HCT116 (cell line): Measurements from ENCODE around the gene SEMA5B. TPM values are rescaled to one million over a fixed set of nuclear protein-coding genes. Genes with fewer than 3 reads are reported as not detected.
A peak's percentile ranks its signal among the peaks of the same experiment; 100 is the strongest.

Experiments
- ATAC-seq: fragments of 200-7000 bp; cut with Tn5 transposase; 2 replicates; pipeline ENCODE4 v1.9.1; 2020; ENCODE audit warnings: mild to moderate bottlenecking, moderate library complexity
- BruUV-seq: library from RNA; stranded (reverse); fragments of 400-500 nt; replicated peaks from 2 replicates; lab custom pipeline; 2021; lab: Mats Ljungman, UMichigan
- CTCF ChIA-PET: fragments of 300-600 bp; sonication (Branson Sonifier 250); formaldehyde crosslinking; loops from one replicate; lab custom pipeline; 2021; ENCODE audit warnings: antibody characterized with exemption; lab: Charles Lee
- POLR2A ChIA-PET: fragments of 300-600, 350-600 bp; sonication (Branson Sonifier 250); formaldehyde crosslinking; loops from one replicate; lab custom pipeline; 2021; ENCODE audit warnings: antibody characterized with exemption; lab: Charles Lee
- RAD21 ChIA-PET, 2 experiments: fragments of 300-600 bp; sonication (Branson Sonifier 250); formaldehyde crosslinking; loops; one replicate each; lab custom pipeline; 2023; ENCODE audit warnings: low total read pairs in 2 of 2; ENCODE audit not compliant: uncharacterized antibody in 2 of 2, unreplicated experiment in 2 of 2, low non-redundant PET in 1 of 2; lab: Charles Lee
- DNase-seq: peaks from one replicate; pipeline ENCODE4 v3.0.0-alpha.2; 2010; ENCODE audit warnings: low read depth, low spot score
- H2AFZ ChIP-seq: fragments of 200-600 bp; shearing (Covaris generic), sonication (generic); 2 replicates; pipeline ENCODE4 v1.6.1; 2017; ENCODE audit warnings: low read depth, mixed run types, mixed read lengths, antibody characterized with exemption, low read length; ENCODE audit not compliant: poor library complexity, severe bottlenecking
- H3K27ac ChIP-seq: 2 replicates; pipeline ENCODE4 v1.5.1; 2012; ENCODE audit warnings: low read depth, low read length
- H3K27me3 ChIP-seq: fragments of 200-600 bp; sonication (generic); 2 replicates; pipeline ENCODE4 v1.6.1; 2016; ENCODE audit warnings: mixed run types, low read length, mixed read lengths; ENCODE audit not compliant: insufficient read depth
- H3K36me3 ChIP-seq, 2 experiments: fragments of 200-500 bp in 1 of 2; fragments of 200-600 bp in 1 of 2; sonication (Bioruptor generic) in 1 of 2; sonication (generic) in 1 of 2; 2 replicates each; pipeline versions ENCODE4 v1.5.1 to v1.6.1; 2014 to 2016; ENCODE audit warnings: low read length in 2 of 2, inconsistent platforms in 1 of 2, mixed read lengths in 1 of 2, mixed run types in 1 of 2; ENCODE audit not compliant: insufficient read depth in 2 of 2, control insufficient read depth in 1 of 2
- H3K4me1 ChIP-seq, 2 experiments: fragments of 200-600 bp in 1 of 2; sonication (generic) in 1 of 2; 2 replicates each; pipeline versions ENCODE4 v1.5.1 to v1.6.1; 2012 to 2017; ENCODE audit warnings: low read length in 2 of 2, inconsistent platforms in 1 of 2, mild to moderate bottlenecking in 1 of 2, mixed read lengths in 1 of 2, mixed run types in 1 of 2, moderate library complexity in 1 of 2; ENCODE audit not compliant: insufficient read depth in 2 of 2, control insufficient read depth in 1 of 2
- H3K4me2 ChIP-seq: fragments of 200-600 bp; sonication (generic); 2 replicates; pipeline ENCODE4 v1.6.1; 2017; ENCODE audit warnings: mixed run types, low read length, mixed read lengths
- H3K4me3 ChIP-seq, 2 experiments: fragments of 200-600 bp in 1 of 2; sonication (generic) in 1 of 2; replicated peaks in 1 of 2; 2 replicates each; pipeline ENCODE4 v1.5.1; 2011 to 2016; ENCODE audit warnings: low read length in 2 of 2, control low read depth in 1 of 2, low read depth in 1 of 2, mild to moderate bottlenecking in 1 of 2, mixed read lengths in 1 of 2, mixed run types in 1 of 2
- H3K79me2 ChIP-seq: fragments of 200-600 bp; sonication (generic); 2 replicates; pipeline ENCODE4 v1.6.1; 2017; ENCODE audit warnings: mild to moderate bottlenecking, mixed run types, low read length, moderate library complexity, mixed read lengths; ENCODE audit not compliant: insufficient read depth
- H3K9ac ChIP-seq: fragments of 200-600 bp; sonication (generic); 2 replicates; pipeline ENCODE4 v1.6.1; 2016; ENCODE audit warnings: low read length, mixed read lengths
- H3K9me2 ChIP-seq: fragments of 200-600 bp; sonication (generic), shearing (Covaris generic); 2 replicates; pipeline ENCODE4 v1.6.1; 2017; ENCODE audit warnings: mixed run types, mild to moderate bottlenecking, moderate library complexity; ENCODE audit not compliant: insufficient read depth
- H3K9me3 ChIP-seq, 2 experiments: fragments of 200-500 bp in 1 of 2; fragments of 200-600 bp in 1 of 2; sonication (Bioruptor generic) in 1 of 2; sonication (generic) in 1 of 2; 2 replicates each; pipeline ENCODE4 v1.6.1; 2014 to 2017; ENCODE audit warnings: low read length in 2 of 2, mixed read lengths in 2 of 2, inconsistent platforms in 1 of 2, low read depth in 1 of 2, mild to moderate bottlenecking in 1 of 2, mixed run types in 1 of 2, moderate library complexity in 1 of 2; ENCODE audit not compliant: control insufficient read depth in 1 of 2, insufficient read depth in 1 of 2
- H4K20me1 ChIP-seq: fragments of 200-600 bp; sonication (generic), shearing (Covaris generic); 2 replicates; pipeline ENCODE4 v1.6.1; 2017; ENCODE audit warnings: mixed run types, mild to moderate bottlenecking, moderate library complexity; ENCODE audit not compliant: insufficient read depth
- CTCF ChIP-seq, 3 experiments: fragments of 200-600 bp in 1 of 3; sonication (generic) in 1 of 3; IDR thresholded peaks in 2 of 3; conservative IDR thresholded peaks in 1 of 3; 2 replicates each; pipeline ENCODE4 v1.5.1; 2012 to 2017; ENCODE audit warnings: low read depth in 2 of 3, low read length in 2 of 3, antibody characterized with exemption in 1 of 3, borderline replicate concordance in 1 of 3, control low read depth in 1 of 3, mild to moderate bottlenecking in 1 of 3, mixed read lengths in 1 of 3, mixed run types in 1 of 3, moderate library complexity in 1 of 3; ENCODE audit not compliant: insufficient read depth in 1 of 3
- EZH2 ChIP-seq: fragments of 200-600 bp; sonication (generic); IDR thresholded peaks from 2 replicates; pipeline ENCODE4 v1.6.1; 2017; ENCODE audit warnings: antibody characterized with exemption, mixed run types
- FOSL1 ChIP-seq: IDR thresholded peaks from 2 replicates; pipeline ENCODE4 v1.6.1; 2012; ENCODE audit warnings: low read depth
- POLR2A ChIP-seq: IDR thresholded peaks from 2 replicates; pipeline ENCODE4 v1.7.0; 2011; ENCODE audit warnings: borderline replicate concordance; ENCODE audit not compliant: insufficient read depth, insufficient read length; ENCODE audit errors: extremely low read depth
- REST ChIP-seq: IDR thresholded peaks from 2 replicates; pipeline ENCODE4 v1.6.1; 2012; ENCODE audit warnings: low read depth
- SP1 ChIP-seq: IDR thresholded peaks from 2 replicates; pipeline ENCODE4 v1.6.1; 2012; ENCODE audit warnings: low read depth
- YY1 ChIP-seq: IDR thresholded peaks from 2 replicates; pipeline ENCODE4 v1.6.1; 2011; ENCODE audit warnings: low read length, low read depth, moderate library complexity, mild to moderate bottlenecking; ENCODE audit not compliant: insufficient replicate concordance; ENCODE audit errors: extremely low read depth
- intact Hi-C: fragments of 100-400 bp; cut with micrococcal nuclease; formaldehyde crosslinking; loops from 2 replicates; pipeline ENCODE4 v1.10.0; 2022
- total RNA-seq: library from RNA; stranded (reverse); gene quantifications from one replicate; pipeline ENCODE4 v1.2.1, GENCODE V29; 2021; ENCODE audit not compliant: unreplicated experiment

The SEMA5B gene
- total RNA-seq, 1 experiment from 2014 or later = 0.15 TPM

- ChIA-PET RAD21 (interaction anchor here in 1 of 2 experiments (0.5 kb wide), 1 partner anchor 137 kb away, joined by 3 read pairs; no protein-coding TSS in a partner anchor), POLR2A (interaction anchor here (2.3 kb wide), 1 partner anchor 9 kb away, joined by 8 read pairs; the partner anchor contains the start of gene PDIA5), CTCF (interaction anchor here (1.1 kb wide), 1 partner anchor 9 kb away, joined by 3 read pairs; no protein-coding TSS in a partner anchor)
- intact Hi-C loops = no loop called here
- no peak overlapping the region for H3K9ac ChIP-seq
- no peak for DNase-seq
- no peaks in the 10 kb centered on the region for H3K27me3 ChIP-seq
- H3K36me3 ChIP-seq = no peaks in the 10 kb centered on the region
- no peaks in the 10 kb centered on the region for H3K9me3 ChIP-seq
- no peak overlapping the region for H3K4me3 ChIP-seq
- no peaks in the 10 kb centered on the region for H3K9me2 ChIP-seq
- peak overlapping the region; percentile 19; the same call in 1 of the 2 replicates for H3K4me2 ChIP-seq
- peaks cover 51 to 88% of the 10 kb centered on the region in 2 experiments for H3K4me1 ChIP-seq
- peaks cover 11% of the 10 kb centered on the region; the same call in 1 of the 2 replicates for H4K20me1 ChIP-seq
- 0 out of 2 replicates have a peak overlapping the region, but pooled peaks have one; percentile 11 for H3K27ac ChIP-seq
- TF ChIP-seq FOSL1 (no peak), EZH2 (no peak), CTCF (IDR thresholded peaks at IDR 0.05 in 2 of 3, conservative IDR thresholded peaks at IDR 0.05 in 1 of 3; ENCODE audit: borderline replicate concordance in 1 of 3, insufficient read depth in 1 of 3, low read depth in 2 of 3, low read length in 2 of 3) (no peak), SP1 (0 out of 2 replicates have a peak, but pooled peaks have one; percentile 33), REST (no peak), YY1 (no peak), POLR2A (no peak)
- TF ChIP-seq, all 23 proteins: peak for 1
- no TSS peak for BruUV-seq
- Histone ChIP-seq H3K79me2 (peaks cover 98% of the 10 kb centered on the region), H2AFZ (no peak overlapping the region)
- ATAC-seq = no peak
These were observed 49.2 kb upstream of the SEMA5B start for GRCh38 chr3:123076496-123077418.
